ENCODE measurements around the gene TTLL4. TPM values are rescaled to one million over a fixed set of nuclear protein-coding genes. Genes with fewer than 3 reads are reported as not detected.

TTLL4 gene
- total RNA-seq, 1 experiment from 2014 or later: 41.4 TPM

- DNase-seq (ENCODE audit: low read depth, low spot score): no peak
- in situ Hi-C loops (cut with HindIII; ENCODE audit: low pct_unique_long_range_greater_than_20kb, low sequenced_read_pairs): no loop called here
Measured at GRCh38 chr2:218798767-218799504, 88.3 kb downstream of the TTLL4 start.

GRCh38 chr2:218799990-218800389, 89.4 kb downstream of the TTLL4 start:
- in situ Hi-C loops (cut with HindIII; ENCODE audit: low pct_unique_long_range_greater_than_20kb, low sequenced_read_pairs): no loop called here
- DNase-seq (ENCODE audit: low read depth, low spot score): no peak

- no peak for DNase-seq (ENCODE audit: low read depth, low spot score)
- in situ Hi-C loops (cut with HindIII; ENCODE audit: low pct_unique_long_range_greater_than_20kb, low sequenced_read_pairs): no loop called here
Measured at GRCh38 chr2:218802386-218802994, 91.9 kb downstream of the TTLL4 start.

DNA sequence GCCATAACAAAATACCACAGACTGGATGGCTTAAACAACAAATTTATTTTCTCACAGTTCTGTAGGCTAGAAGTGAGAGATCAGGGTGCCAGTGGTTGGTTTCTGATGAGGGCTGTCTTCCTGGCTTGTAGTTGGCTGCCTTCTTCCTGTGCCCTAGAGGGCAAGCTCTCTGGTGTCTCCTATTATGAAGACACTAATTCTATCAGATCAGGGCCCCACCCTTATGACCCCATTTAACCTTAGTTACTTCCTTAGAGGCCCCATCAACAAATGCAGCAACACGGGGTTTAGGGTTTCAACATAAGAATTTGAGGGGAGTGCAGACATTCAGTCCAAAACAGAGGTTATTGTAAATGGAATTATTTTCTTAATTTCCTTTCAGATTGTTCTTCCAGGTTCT, 94.2 kb downstream of the TTLL4 start:
- DNase-seq (ENCODE audit: low read depth, low spot score): no peak
- in situ Hi-C loops (cut with HindIII; ENCODE audit: low pct_unique_long_range_greater_than_20kb, low sequenced_read_pairs): no loop called here

Other genes with a start within 250 kb of the TTLL4 start
- 6.0 and 7.4 TPM in 2 replicates for gene USP37, start 142.5 kb upstream of the TTLL4 start, total RNA-seq (2014; rRNA removed; shearing (Covaris generic))
- 66.4 and 68.3 TPM in 2 replicates for gene CNOT9, start 142.0 kb upstream of the TTLL4 start, total RNA-seq (2014; rRNA removed; shearing (Covaris generic))
- gene PLCD4, start 102.9 kb upstream of the TTLL4 start, total RNA-seq (2014; rRNA removed; shearing (Covaris generic)): 0.32 and 0.53 TPM in 2 replicates
- gene ZNF142, start 51.2 kb upstream of the TTLL4 start, total RNA-seq (2014; rRNA removed; shearing (Covaris generic)): 4.7 and 6.3 TPM in 2 replicates
- 26.8 and 28.1 TPM in 2 replicates for gene BCS1L, start 51.2 kb upstream of the TTLL4 start, total RNA-seq (2014; rRNA removed; shearing (Covaris generic))
- gene RNF25, start 38.8 kb upstream of the TTLL4 start, total RNA-seq (2014; rRNA removed; shearing (Covaris generic)): 32.1 and 42.0 TPM in 2 replicates
- gene STK36, start 38.7 kb upstream of the TTLL4 start, total RNA-seq (2014; rRNA removed; shearing (Covaris generic)): 11.3 and 12.6 TPM in 2 replicates
- gene CYP27A1, start 71.3 kb downstream of the TTLL4 start, total RNA-seq (2014; rRNA removed; shearing (Covaris generic)): 57.1 and 61.8 TPM in 2 replicates
- gene PRKAG3, start 121.0 kb downstream of the TTLL4 start, total RNA-seq (2014; rRNA removed; shearing (Covaris generic)): not detected in 2 replicates
- not detected in 2 replicates for gene WNT6, start 149.0 kb downstream of the TTLL4 start, total RNA-seq (2014; rRNA removed; shearing (Covaris generic))
- 0.05 and 0.11 TPM in 2 replicates for gene WNT10A, start 170.0 kb downstream of the TTLL4 start, total RNA-seq (2014; rRNA removed; shearing (Covaris generic))
- gene CDK5R2, start 248.8 kb downstream of the TTLL4 start, total RNA-seq (2014; rRNA removed; shearing (Covaris generic)): 0.08 and 0.24 TPM in 2 replicates